ENCODE results near the gene MALRD1. TPM values are rescaled to one million over a fixed set of nuclear protein-coding genes. Genes with fewer than 3 reads are reported as not detected.

MALRD1 gene
- total RNA-seq, 1 experiment from 2014 or later, result 0.50 TPM

GRCh38 chr10:19426034-19426433 is 377.4 kb downstream of the MALRD1 start (continued):
- TF ChIP-seq AFF4 (CRISPR knock-in tag; IDR thresholded peaks at IDR 0.05; ENCODE audit: borderline replicate concordance) (no peak), MLX (CRISPR knock-in tag; IDR thresholded peaks at IDR 0.05) (no peak), KAT7 (CRISPR knock-in tag; IDR thresholded peaks at IDR 0.05; ENCODE audit: borderline replicate concordance) (no peak), ARID4B (CRISPR knock-in tag; IDR thresholded peaks at IDR 0.05; ENCODE audit: borderline replicate concordance) (no peak), ZNF671 (CRISPR knock-in tag; IDR thresholded peaks at IDR 0.05) (no peak), CREB1 (CRISPR knock-in tag; IDR thresholded peaks at IDR 0.05) (no peak), FOXJ3 (CRISPR knock-in tag; IDR thresholded peaks at IDR 0.05; ENCODE audit: borderline replicate concordance) (no peak), STAT6 (CRISPR knock-in tag; conservative IDR thresholded peaks at IDR 0.05; ENCODE audit: low read depth) (no peak)

GRCh38 chr10:19431622-19432351 is 383.2 kb downstream of the MALRD1 start:
- H3K9me3 Mint-ChIP-seq, result no peaks in the 10 kb centered on the region
- DNase-seq (ENCODE audit: low spot score) (no peak), ATAC-seq (no peak)
- no peak overlapping the region for H3K27ac Mint-ChIP-seq
- no peaks in the 10 kb centered on the region; the same call in 1 of the 2 replicates for H3K27me3 Mint-ChIP-seq (ENCODE audit: low read depth)
- no peaks in the 10 kb centered on the region for H3K36me3 Mint-ChIP-seq
- no peak for TF ChIP-seq FOXP4 (CRISPR knock-in tag; IDR thresholded peaks at IDR 0.05)
- TF ChIP-seq ATF6 (CRISPR knock-in tag; IDR thresholded peaks at IDR 0.05), result no peak
- no peak for TF ChIP-seq PREB (CRISPR knock-in tag; IDR thresholded peaks at IDR 0.05; ENCODE audit: borderline replicate concordance)
- TF ChIP-seq MAX (CRISPR knock-in tag; IDR thresholded peaks at IDR 0.05), result no peak
- CTCF ChIA-PET, result no interaction called here
- H3K4me1 Mint-ChIP-seq, result no peaks in the 10 kb centered on the region
- no peak overlapping the region for H3K4me3 Mint-ChIP-seq
- POLR2A ChIA-PET, result no interaction called here
